Daoy (cell line): ENCODE measurements around the gene DRC3. TPM values are rescaled to one million over a fixed set of nuclear protein-coding genes. Genes with fewer than 3 reads are reported as not detected.

ENCODE experiments used
- DNase-seq: peaks from one replicate; pipeline ENCODE4 v3.0.0-alpha.2; 2015; ENCODE audit warnings: low read depth
- total RNA-seq: library from RNA; depleted of rRNA; stranded (reverse); fragments of >200 nt; shearing (Covaris generic); gene quantifications from 2 replicates; pipeline ENCODE4 v1.2.3, GENCODE V29; 2014

The DRC3 gene
- total RNA-seq, 1 experiment from 2014 or later = 1.1 TPM

DNA sequence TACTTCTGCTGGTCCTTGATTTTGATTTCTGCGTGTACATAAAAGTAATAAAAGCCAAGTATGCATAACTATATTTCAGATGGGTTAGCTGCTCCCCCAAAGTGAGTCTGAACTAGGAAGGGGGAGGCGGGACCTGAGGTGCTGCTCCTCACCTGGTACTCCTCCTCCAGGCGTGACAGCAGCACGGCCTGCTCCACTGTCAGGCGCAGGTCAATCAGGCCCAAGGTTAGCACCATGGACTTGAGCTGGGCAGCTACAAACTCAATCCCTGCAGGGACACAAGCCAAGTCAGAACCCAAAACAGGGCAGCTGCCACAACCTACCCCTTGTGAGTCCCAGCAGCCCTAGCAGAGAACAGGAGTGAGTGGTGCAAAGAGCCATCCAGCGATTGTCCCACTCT is 48.3 kb downstream of the DRC3 start:
- DNase-seq = no peak

DNA sequence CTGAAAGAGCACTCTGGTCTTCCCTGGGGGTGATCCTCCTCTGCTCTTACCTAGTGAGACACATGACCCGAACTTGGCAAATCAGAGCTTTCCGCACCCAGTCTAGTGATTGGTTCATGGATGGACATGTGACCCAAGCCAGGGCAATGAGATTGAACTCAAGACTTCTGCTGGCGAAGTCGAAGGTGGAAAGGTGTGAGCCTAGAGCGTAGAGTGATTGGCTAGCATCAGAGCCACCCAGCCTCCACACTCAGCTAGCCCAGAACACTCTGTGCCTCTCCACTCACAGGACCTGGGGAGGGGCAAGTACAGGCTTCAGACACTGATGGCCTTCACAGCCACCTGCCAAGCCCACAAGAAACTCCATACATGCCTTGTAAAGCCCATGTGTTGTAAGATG is 48.7 kb downstream of the DRC3 start:
- no peak for DNase-seq

DNA sequence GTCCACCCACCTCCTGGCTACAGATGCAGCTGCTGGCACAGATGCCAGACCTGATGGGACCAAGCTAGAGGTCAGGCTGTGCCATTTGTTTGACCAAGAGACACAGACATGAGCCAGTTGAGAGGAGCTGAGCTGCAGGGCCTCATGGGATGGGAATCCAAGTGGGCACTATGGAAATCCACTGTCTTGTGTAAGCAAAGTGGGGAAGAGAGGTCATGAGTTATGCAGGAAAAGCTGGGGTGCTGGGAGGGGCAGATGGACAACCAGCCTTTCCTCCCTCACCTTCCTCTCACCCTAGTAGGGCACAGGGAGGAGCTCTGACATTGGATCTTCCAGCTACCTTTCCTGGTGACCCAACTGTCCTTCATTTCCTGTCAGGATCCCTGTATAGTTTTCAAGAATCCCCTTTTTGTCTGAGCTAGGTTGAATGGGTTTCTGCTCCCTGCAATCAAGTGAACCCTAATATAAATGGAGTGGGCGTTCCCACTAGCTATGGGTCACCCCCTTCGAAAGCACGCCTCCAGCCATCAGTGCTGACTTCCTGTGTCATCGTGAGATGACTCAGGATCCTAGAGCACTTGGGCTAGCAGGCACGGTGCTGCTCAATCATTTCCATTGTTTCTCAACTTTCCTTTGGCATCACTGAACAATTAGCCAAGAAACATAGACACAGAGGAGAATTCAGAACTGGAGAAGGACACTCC is 52.7 kb downstream of the DRC3 start:
- DNase-seq = peak; percentile 80

- peak; percentile 82 for DNase-seq
These were observed 53.5 kb downstream of the DRC3 start for GRCh38 chr17:18025945-18026776.

GRCh38 chr17:18027280-18027679 is 54.6 kb downstream of the DRC3 start:
- no peak for DNase-seq

DNA sequence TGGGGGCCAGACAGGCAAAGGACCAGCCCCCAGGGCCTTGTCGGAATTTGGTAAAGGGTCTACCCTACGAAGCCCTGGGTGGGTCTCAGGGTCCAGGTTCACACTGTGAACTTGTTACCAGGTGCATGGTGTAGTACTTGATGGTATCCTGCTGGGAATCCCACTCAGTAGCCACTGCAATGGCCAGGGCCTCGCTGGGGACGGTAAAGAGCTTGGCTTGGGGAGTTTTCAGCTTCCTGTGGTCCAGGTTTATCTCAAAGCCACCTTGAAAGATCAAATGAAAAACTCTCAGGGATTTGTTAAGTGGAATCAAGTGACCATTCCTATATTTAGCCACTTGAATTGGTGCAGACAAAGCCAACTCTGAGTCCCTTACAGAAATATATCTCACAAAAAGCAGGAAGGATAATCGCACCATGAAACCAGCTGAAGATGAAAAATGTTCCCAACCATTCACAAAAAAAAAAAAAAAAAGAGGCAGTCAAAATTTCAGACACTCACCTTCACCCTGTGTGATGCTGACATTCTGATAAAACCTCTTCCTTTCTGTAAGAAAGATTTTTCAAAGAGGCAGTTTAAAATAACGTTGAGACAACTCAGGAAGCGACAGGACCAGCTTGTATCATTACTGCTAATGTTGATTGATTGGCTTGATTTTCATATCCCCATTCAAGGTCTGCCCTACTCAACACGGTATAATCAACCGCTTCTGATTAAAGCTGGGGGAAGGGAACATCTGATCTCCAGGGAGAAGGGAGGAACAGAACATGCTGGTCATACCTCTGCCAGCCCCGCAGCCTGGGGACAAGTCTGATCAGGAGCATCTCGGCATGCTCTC is 55.7 kb downstream of the DRC3 start:
- no peak for DNase-seq

DNA sequence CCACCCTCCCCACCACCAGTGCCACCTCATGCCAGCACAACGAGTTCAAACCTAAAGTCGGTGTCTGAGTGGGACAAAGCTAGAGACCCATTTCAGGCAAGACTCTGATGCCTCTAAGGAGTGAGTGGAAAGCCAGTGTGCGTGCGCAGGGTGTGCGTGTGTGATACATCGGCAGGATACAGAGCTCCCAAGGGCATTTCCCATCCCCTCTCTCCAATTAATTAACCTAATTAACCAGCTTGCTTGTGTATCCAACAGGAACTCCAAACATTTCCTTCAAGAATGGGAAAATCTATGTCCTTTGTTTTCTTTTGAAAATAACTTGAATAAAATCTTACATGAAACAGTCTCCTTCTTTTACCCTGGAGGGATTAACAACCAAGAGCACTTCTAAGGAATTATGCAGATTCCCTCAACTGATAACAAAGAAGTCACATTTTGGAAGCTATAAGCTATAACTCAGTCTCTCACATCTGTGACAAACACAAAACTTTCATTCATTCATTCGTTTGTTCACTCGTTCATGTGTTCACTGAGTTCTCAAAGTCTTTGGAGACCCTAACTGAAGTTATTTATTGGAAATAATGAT is 56.4 kb downstream of the DRC3 start:
- DNase-seq = no peak

DNA sequence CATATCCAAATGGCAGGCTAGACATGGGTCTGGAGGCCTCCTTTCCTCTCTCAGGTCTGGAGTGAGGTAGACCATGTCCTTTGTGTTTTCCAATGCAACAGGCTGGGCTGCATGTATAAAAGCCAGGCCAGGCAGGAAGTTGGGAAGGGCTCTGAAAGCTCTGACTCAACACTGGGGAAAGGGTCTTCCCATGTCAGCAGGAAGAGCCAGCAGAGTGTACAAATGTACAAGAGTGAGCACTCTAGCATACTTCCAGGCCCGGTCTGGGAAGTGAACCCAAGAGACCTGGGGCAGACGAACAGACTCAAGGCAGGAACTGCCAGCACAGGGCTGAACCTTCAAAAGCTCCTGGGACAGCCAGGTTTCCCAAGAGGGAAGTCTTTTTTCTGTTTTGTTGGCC is 59.3 kb downstream of the DRC3 start:
- DNase-seq = peak; percentile 78

- DNase-seq = peak; percentile 79
These were observed 60.9 kb downstream of the DRC3 start for GRCh38 chr17:18033442-18034099.

DNA sequence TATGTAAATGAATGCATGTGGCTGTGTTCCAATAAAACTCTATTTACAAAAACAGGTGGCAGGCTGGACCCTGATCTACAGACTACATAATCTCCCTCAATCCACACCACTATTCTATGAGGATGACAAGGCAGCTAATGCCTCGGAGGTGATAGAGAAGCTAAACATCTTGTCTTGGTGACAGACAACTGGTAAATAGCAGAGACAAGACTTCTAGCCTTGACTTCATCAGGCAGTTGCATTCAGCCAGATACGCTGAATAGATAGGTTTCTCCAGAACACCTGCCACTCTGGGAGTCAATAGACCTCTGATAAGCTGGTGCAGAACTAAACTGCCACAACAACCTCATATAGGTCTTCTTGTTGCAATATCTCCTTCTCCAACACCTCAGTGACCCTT is 63.0 kb downstream of the DRC3 start:
- no peak for DNase-seq

GRCh38 chr17:18037486-18037885 is 64.8 kb downstream of the DRC3 start:
- no peak for DNase-seq

GRCh38 chr17:18038149-18038850 is 65.6 kb downstream of the DRC3 start:
- no peak for DNase-seq

GRCh38 chr17:18038861-18039534 is 66.3 kb downstream of the DRC3 start, which contains the start of the genes ATPAF2 and GID4:
Gene ATPAF2 (minus strand): TSS chr17:18039168. CDS start chr17:18039013, 155 bp downstream.
Gene GID4 (plus strand): TSS chr17:18039408. CDS start chr17:18039465, 57 bp downstream.
- peak; percentile 100 for DNase-seq

DNA sequence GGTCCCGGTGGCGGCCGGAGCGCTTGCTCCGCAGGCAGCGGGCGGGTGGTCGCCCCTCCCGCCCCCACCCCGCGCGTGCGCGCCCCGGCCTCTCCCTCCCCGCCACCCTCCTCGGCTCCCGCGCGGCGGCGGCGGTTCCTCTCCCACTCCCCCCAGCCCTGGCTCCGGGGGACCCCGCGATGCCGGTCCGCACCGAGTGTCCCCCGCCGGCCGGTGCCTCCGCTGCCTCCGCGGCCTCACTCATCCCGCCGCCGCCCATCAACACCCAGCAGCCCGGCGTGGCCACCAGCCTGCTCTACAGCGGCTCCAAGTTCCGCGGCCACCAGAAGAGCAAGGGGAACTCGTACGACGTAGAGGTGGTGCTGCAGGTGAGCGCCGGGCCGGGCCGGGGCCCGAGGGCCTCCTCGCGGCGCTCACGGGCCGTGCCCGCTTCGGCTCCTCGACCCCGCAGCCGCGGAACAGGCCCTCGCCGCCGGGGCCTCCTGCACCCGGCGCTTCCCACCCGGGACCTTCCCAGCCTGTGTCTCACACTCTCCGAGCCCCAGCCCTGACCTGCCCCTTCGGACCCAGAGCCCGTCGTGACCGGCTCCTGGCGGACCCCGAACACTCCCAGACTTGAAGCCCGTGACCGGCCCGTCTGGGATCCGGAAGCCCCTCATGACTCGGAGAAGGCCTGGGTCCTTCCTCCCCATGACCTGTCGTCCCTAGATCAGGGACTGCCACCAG is 67.0 kb downstream of the DRC3 start:
- peak; percentile 54 for DNase-seq

GRCh38 chr17:18040261-18040858 is 67.7 kb downstream of the DRC3 start:
- DNase-seq = no peak

- peak; percentile 32 for DNase-seq
These were observed 69.1 kb downstream of the DRC3 start for GRCh38 chr17:18041776-18042175.

DNA sequence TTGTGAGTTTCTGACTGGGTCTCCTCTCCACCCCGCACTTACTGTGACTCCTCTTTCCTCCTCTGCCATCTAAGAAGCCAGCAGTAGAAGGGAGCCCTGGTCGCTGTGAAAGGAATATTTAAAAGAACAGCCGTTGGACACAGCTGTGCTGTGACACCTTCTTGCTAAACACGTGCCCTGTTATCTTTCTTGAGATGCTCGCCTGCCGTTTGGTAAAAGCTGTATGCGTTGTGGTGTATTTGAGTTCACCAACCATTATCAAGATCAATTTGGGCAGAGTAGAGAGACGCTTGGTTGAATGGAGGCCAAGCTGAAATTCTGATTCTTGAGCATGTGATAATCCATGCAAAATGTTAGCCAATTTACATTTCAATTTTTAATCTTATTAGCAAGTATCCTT is 70.3 kb downstream of the DRC3 start:
- no peak for DNase-seq

GRCh38 chr17:18043491-18043890 is 70.8 kb downstream of the DRC3 start:
- no peak for DNase-seq

GRCh38 chr17:18044609-18045008 is 71.9 kb downstream of the DRC3 start:
- DNase-seq = no peak
